Activated naive CD4-positive, alpha-beta T cell treated with Interleukin-2 at 50 U/mL for 16 hours (primary cell): ENCODE results near the gene PIGH.
"Not testable (repeated sequence)": the region's sequence is repeated elsewhere in the genome, so short reads cannot be mapped to it uniquely, and the experiment has no call there.

Experiments used
- DNase-seq: peaks from one replicate; pipeline ENCODE4 v3.0.0-alpha.2; 2020

Gene PIGH

DNA sequence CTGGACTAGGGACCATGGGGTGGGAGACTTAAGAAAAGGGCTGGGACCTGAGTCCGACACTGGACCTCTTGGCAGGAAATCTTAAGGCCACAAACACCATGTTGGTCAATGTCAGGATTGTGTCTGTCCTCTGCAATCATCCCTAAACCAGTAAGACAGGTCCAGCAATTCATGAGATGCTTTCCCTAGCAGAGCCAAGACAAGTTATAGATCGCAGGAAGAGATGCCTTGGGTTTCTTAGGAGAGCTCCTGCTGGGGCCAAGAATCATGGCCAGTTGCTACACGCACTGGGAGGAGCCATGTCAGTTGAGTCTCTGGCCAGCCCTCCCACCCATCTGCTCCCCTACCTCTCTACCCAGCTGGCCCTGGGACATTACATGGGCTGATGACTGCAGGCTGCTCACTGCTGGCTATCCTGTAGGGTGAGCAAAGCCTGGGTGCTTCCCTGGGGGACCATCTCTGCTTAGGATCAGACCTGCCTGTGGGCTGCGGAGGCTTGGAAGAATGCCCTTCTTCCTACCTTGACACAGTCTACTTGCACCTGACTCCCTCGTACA is 52.8 kb downstream of the PIGH start:
- no peak for DNase-seq

DNA sequence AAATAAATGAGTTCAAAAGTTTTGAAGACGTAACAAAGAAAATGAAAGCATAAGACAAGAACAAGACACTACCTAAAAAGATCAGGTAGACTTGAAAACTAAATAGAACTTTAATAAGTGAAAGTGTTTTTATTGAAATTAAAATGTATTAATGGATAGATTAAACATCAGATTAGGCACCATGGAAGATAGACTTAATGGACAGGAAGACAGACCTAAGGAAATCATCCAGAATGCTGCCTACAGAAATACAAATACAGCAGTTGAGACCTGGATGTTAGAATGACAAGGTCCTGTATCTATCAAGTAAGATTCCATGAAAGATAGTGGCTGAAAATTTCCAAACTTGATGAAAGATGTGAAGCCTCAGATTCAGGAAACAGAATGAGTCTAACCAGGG is 55.5 kb downstream of the PIGH start:
- DNase-seq: no peak

DNA sequence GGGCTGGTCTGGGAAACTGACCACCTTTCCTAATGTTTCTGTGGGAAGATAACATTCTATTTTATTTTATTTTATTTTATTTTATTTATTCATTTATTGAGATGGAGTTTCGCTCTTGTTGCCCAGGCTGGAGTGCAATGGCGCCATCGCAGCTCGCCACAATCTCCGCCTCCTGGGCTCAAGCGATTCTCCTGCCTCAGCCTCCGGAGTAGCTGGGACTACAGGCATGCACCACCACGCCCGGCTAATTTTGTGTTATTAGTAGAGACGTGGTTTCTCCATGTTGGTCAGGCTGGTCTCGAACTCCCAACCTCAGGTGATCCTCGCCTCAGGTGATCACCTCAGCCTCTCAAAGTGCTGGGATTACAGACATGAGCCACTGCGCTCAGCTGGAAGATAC is 57.4 kb downstream of the PIGH start:
- DNase-seq: not testable (repeated sequence)

DNA sequence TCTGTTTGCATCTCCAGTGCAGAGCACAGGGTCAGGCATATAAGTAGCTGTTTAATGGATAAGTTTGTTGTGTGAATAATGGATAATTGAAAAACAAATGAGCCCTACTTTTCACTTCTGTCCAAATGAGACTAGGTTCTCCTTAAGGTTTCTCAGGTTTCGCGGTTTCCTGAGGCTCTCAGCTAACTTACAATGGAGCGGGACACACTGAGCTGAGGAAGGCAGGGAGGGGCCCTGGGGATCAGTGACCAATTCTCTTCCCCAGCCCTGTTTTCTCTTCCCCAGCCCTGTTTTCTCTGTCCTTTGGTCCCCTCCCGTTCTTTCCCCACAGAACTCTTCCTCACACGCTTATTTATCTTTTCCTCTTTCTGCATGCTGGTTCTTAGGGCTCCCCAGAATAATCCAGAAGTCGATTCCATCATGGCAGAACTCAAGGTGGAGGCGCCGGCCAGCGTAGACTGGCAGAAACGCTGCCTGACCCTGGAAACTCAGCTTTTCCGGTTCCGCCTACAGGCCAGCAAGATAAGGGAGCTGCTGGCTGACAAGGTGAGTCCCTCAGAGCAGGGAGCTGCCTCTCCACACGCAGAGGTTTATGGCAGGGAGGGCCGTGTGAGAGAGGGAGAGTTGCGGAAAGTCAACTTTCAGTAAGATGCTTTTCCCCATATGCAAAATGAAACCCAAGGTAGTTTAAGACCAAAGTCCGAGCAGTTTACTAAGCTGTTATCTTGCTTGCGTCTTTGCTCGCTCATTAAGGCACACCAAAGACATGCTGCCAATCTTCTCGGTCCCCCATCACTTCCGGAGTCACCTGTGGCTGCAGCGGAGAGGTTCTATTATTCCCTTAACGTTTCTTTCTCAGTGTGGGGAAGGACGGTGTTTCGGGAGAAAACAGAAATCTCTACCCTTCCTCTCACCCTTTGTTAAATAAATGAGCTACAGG is 58.4 kb downstream of the PIGH start:
- DNase-seq: peak; percentile 12
